ENCODE data around the gene LMX1B.

Gene LMX1B

DNA sequence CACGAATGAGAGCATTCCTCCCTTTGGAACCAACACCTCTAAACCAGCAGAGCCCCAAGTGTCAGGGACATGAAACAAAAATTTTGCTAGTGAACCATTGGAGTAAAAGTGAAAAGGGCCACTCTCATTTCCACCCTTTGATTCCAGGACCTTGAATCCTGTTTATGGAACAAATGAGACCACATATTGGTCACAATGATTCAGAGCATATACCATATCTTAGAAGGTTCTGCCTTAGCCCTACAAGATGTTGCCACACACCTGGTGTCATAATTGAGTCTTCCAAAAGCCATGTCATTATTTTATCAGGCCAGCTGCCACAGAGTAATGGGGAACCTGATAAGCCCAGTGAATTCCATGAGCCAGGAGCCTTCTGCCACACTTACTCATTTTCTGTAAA lies 124.8 kb downstream of the LMX1B start:
- H3K27me3 ChIP-seq (ENCODE audit: insufficient read depth, poor library complexity, severe bottlenecking) = no peaks in the 10 kb centered on the region
- H3K4me3 ChIP-seq (replicated peaks; ENCODE audit: insufficient read depth, low read length) = no peak overlapping the region
- no peak overlapping the region for H3K27ac ChIP-seq (replicated peaks)
- no peak for DNase-seq (ENCODE audit: low read depth in 1 of 2, low spot score in 1 of 2)
- TF ChIP-seq GABPA (IDR thresholded peaks at IDR 0.05; ENCODE audit: low read depth) (no peak), SPI1 (IDR thresholded peaks at IDR 0.05; ENCODE audit: borderline replicate concordance, low read depth) (no peak), POLR2AphosphoS5 (IDR thresholded peaks at IDR 0.05; ENCODE audit: low read depth) (no peak)
- TF ChIP-seq, protein P1, sequence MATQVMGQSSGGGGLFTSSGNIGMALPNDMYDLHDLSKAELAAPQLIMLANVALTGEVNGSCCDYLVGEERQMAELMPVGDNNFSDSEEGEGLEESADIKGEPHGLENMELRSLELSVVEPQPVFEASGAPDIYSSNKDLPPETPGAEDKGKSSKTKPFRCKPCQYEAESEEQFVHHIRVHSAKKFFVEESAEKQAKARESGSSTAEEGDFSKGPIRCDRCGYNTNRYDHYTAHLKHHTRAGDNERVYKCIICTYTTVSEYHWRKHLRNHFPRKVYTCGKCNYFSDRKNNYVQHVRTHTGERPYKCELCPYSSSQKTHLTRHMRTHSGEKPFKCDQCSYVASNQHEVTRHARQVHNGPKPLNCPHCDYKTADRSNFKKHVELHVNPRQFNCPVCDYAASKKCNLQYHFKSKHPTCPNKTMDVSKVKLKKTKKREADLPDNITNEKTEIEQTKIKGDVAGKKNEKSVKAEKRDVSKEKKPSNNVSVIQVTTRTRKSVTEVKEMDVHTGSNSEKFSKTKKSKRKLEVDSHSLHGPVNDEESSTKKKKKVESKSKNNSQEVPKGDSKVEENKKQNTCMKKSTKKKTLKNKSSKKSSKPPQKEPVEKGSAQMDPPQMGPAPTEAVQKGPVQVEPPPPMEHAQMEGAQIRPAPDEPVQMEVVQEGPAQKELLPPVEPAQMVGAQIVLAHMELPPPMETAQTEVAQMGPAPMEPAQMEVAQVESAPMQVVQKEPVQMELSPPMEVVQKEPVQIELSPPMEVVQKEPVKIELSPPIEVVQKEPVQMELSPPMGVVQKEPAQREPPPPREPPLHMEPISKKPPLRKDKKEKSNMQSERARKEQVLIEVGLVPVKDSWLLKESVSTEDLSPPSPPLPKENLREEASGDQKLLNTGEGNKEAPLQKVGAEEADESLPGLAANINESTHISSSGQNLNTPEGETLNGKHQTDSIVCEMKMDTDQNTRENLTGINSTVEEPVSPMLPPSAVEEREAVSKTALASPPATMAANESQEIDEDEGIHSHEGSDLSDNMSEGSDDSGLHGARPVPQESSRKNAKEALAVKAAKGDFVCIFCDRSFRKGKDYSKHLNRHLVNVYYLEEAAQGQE (IDR thresholded peaks at IDR 0.05; ENCODE audit: insufficient replicate concordance, low read depth) = no peak
- TF ChIP-seq, protein P2, sequence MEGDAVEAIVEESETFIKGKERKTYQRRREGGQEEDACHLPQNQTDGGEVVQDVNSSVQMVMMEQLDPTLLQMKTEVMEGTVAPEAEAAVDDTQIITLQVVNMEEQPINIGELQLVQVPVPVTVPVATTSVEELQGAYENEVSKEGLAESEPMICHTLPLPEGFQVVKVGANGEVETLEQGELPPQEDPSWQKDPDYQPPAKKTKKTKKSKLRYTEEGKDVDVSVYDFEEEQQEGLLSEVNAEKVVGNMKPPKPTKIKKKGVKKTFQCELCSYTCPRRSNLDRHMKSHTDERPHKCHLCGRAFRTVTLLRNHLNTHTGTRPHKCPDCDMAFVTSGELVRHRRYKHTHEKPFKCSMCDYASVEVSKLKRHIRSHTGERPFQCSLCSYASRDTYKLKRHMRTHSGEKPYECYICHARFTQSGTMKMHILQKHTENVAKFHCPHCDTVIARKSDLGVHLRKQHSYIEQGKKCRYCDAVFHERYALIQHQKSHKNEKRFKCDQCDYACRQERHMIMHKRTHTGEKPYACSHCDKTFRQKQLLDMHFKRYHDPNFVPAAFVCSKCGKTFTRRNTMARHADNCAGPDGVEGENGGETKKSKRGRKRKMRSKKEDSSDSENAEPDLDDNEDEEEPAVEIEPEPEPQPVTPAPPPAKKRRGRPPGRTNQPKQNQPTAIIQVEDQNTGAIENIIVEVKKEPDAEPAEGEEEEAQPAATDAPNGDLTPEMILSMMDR (IDR thresholded peaks at IDR 0.05; ENCODE audit: insufficient read depth, low read length) = no peak

DNA sequence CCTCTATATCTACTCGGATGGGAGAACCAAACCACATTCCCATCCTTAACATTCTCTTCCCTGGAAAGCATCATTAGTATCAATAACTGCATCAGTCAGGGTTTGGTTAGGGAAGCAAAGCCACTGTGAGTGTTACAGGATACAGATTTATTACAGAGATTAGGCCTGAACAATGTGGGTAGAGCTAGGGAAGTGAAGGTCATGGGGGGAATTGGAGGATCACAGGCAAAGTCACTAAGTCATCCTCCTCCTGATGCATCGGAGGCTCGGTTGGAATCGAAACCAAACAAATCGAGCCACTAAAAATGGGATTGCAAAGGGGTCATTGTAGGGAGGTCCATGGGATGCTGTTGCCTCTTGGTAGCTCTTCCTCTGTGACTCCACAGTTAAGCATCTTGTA lies 129.3 kb downstream of the LMX1B start:
- Histone ChIP-seq H3K27ac (replicated peaks) (no peak overlapping the region), H3K4me3 (replicated peaks; ENCODE audit: insufficient read depth, low read length) (no peak overlapping the region), H3K27me3 (ENCODE audit: insufficient read depth, poor library complexity, severe bottlenecking) (no peaks in the 10 kb centered on the region)
- DNase-seq (ENCODE audit: low read depth in 1 of 2, low spot score in 1 of 2) = no peak
- TF ChIP-seq GABPA (IDR thresholded peaks at IDR 0.05; ENCODE audit: low read depth) (no peak), SPI1 (IDR thresholded peaks at IDR 0.05; ENCODE audit: borderline replicate concordance, low read depth) (no peak), POLR2AphosphoS5 (IDR thresholded peaks at IDR 0.05; ENCODE audit: low read depth) (no peak)
- TF ChIP-seq, protein P1 (IDR thresholded peaks at IDR 0.05; ENCODE audit: insufficient replicate concordance, low read depth) = no peak
- TF ChIP-seq, protein P2 (IDR thresholded peaks at IDR 0.05; ENCODE audit: insufficient read depth, low read length) = no peak

DNA sequence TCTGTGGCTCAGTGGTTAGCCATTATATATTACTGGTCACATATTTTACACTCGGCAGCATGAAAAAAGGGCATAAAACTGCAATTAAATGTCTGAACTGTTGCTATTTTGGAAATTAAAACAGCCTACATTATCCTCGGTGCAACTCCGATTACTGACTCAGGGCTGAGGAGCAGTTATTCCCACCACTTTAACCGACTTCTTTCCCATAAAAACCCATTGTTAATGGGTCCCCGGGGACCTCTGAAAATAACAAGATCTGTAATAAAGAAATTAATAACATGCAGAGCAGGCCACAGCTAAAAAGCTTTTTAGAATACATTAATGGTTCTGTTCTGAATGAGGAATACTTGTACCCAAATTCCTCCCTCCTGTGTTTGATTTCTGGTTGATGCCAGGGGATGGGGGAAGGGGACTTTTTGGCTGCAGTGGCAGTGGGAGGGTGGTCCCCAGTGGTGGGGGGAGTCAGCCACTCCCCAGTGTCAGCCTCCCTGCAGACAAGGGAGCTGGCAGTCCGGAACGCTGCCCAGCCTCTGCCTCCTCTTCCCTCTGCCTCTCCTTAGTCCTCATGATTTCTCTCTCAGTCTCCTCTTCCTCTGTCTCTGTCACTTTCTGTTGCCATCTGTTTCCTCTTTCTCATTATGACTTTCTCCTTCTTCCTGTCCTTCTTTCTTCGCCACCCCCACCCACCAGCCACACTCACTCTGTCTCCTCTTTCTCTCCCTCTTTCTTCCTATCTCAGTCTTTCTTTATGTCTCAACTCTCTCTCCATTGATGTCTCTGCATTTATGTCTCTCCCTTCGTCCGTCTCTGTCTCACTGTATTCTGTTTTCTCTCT lies 132.1 kb downstream of the LMX1B start:
- DNase-seq (ENCODE audit: low read depth in 1 of 2, low spot score in 1 of 2) = no peak
- Histone ChIP-seq H3K27me3 (ENCODE audit: insufficient read depth, poor library complexity, severe bottlenecking) (no peaks in the 10 kb centered on the region), H3K4me3 (replicated peaks; ENCODE audit: insufficient read depth, low read length) (no peak overlapping the region), H3K27ac (replicated peaks) (no peak overlapping the region)
- TF ChIP-seq, protein P1 (IDR thresholded peaks at IDR 0.05; ENCODE audit: insufficient replicate concordance, low read depth) = no peak
- TF ChIP-seq GABPA (IDR thresholded peaks at IDR 0.05; ENCODE audit: low read depth) = no peak
